Stimulated activated CD8-positive, alpha-beta memory T cell treated with anti-CD3 and anti-CD28 coated beads, Interleukin-12 subunit alpha, Interleukin-12 subunit beta, amount 100 ng/mL, for 4 hours (primary cell): Measurements from ENCODE around the gene RDM1.

ENCODE experiments used
- DNase-seq: peaks from one replicate; pipeline ENCODE4 v3.0.0-alpha.2; 2020; ENCODE audit warnings: low read depth

The RDM1 gene

GRCh38 chr17:35932586-35932985 is 2.0 kb upstream of the RDM1 start:
- no peak for DNase-seq

GRCh38 chr17:35931794-35932425 is 1.3 kb upstream of the RDM1 start:
- no peak for DNase-seq

- no peak for DNase-seq
These were observed 2.9 kb downstream of the RDM1 start for GRCh38 chr17:35927714-35928113.

GRCh38 chr17:35923609-35924114 is 6.9 kb downstream of the RDM1 start:
- DNase-seq, result no peak

- no peak for DNase-seq
These were observed 10.3 kb downstream of the RDM1 start for GRCh38 chr17:35920229-35920628.

GRCh38 chr17:35918665-35919064 is 11.9 kb downstream of the RDM1 start:
- no peak for DNase-seq

- DNase-seq, result no peak
These were observed 12.9 kb downstream of the RDM1 start for GRCh38 chr17:35917519-35918213.

GRCh38 chr17:35915153-35915964 is 15.2 kb downstream of the RDM1 start:
- DNase-seq, result no peak

GRCh38 chr17:35914354-35914753 is 16.2 kb downstream of the RDM1 start:
- no peak for DNase-seq

GRCh38 chr17:35913609-35914008 is 17.0 kb downstream of the RDM1 start:
- no peak for DNase-seq

GRCh38 chr17:35912942-35913341 is 17.6 kb downstream of the RDM1 start:
- DNase-seq, result no peak

GRCh38 chr17:35912339-35912912 is 18.1 kb downstream of the RDM1 start:
- no peak for DNase-seq

GRCh38 chr17:35909408-35909807 is 21.2 kb downstream of the RDM1 start:
- no peak for DNase-seq

GRCh38 chr17:35907691-35908090 is 22.9 kb downstream of the RDM1 start:
- no peak for DNase-seq

- DNase-seq, result no peak
These were observed 23.5 kb downstream of the RDM1 start for GRCh38 chr17:35906926-35907637.

GRCh38 chr17:35906191-35906925 is 24.2 kb downstream of the RDM1 start:
- no peak for DNase-seq

- DNase-seq, result no peak
These were observed 27.1 kb downstream of the RDM1 start for GRCh38 chr17:35903451-35903850.

- DNase-seq, result no peak
These were observed 28.9 kb downstream of the RDM1 start for GRCh38 chr17:35901631-35902175.

- DNase-seq, result no peak
These were observed 29.7 kb downstream of the RDM1 start for GRCh38 chr17:35900708-35901480.

GRCh38 chr17:35900280-35900679 is 30.3 kb downstream of the RDM1 start:
- DNase-seq, result no peak
